A549 (cell line): ENCODE measurements around the gene PDE3A.

ENCODE experiments used
- BHLHE40 ChIP-seq: IDR thresholded peaks from 2 replicates; pipeline ENCODE4 v1.6.1; 2012; ENCODE audit warnings: low read depth, low read length, inconsistent platforms
- CEBPB ChIP-seq, 2 experiments: fragments of >200 bp in 1 of 2; sonication (Bioruptor Twin) in 1 of 2; formaldehyde crosslinking in 1 of 2; IDR thresholded peaks; 2 replicates each; pipeline ENCODE4 v1.6.1; 2012 to 2016
- ESRRA ChIP-seq: fragments of 150-350 bp; IDR thresholded peaks from 2 replicates; pipeline ENCODE4 v1.6.1; 2014; ENCODE audit warnings: mild to moderate bottlenecking, low read length, borderline replicate concordance
- NR3C1 ChIP-seq: fragments of >200 bp; sonication (Bioruptor Twin); formaldehyde crosslinking; IDR thresholded peaks from 3 replicates; pipeline ENCODE4 v1.6.1; 2017
- POLR2A ChIP-seq: IDR thresholded peaks from 2 replicates; pipeline ENCODE4 v1.6.1; 2012; ENCODE audit warnings: mild to moderate bottlenecking, low read length
- POLR2AphosphoS2 ChIP-seq: conservative IDR thresholded peaks from 2 replicates; pipeline ENCODE4 v1.6.1; 2012; ENCODE audit warnings: low read length, improper control_type of control experiment, inconsistent platforms
- RFX5 ChIP-seq: fragments of 450-650 bp; IDR thresholded peaks from 2 replicates; pipeline ENCODE4 v1.7.1; 2014; ENCODE audit warnings: antibody characterized with exemption, mild to moderate bottlenecking, moderate library complexity
- TFCP2L1 ChIP-seq: fragments of 250-450 bp; sonication (Bioruptor Pico); IDR thresholded peaks from 2 replicates; pipeline ENCODE4 v1.5.0; 2021; ENCODE audit warnings: mild to moderate bottlenecking
- TF ChIP-seq, protein P1 (sequence below): fragments of >200 bp; sonication (Bioruptor Twin); formaldehyde crosslinking; IDR thresholded peaks from 3 replicates; pipeline ENCODE4 v1.5.1; 2016
- TF ChIP-seq, protein P2 (sequence below): fragments of 450-650 bp; IDR thresholded peaks from 2 replicates; pipeline ENCODE4 v1.6.1; 2014; ENCODE audit warnings: antibody characterized with exemption

DNA sequence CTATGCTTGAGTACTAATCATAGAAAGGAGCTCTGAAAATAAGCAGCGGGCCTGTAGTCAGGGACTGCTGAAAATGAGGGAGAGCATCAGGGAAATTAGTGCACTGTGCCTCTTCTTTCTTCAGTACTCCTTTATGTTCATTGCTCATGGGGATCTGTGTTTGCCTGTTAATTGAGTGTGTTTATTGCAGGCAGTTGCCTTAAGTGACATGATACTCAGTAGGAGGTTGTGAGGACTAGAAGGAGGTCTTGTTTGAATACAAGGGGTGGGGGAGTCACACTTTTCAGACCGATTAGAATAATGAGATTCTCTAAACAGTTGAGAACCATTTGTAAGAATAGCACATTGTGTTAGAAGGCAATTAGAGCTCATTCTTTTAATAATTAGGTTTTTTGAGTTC is 224.2 kb downstream of the PDE3A start:
- TF ChIP-seq POLR2A (no peak), CEBPB (IDR thresholded peaks at IDR 0.05) (no peak), ESRRA (no peak), RFX5 (no peak), POLR2AphosphoS2 (no peak), BHLHE40 (no peak), NR3C1 (no peak), TFCP2L1 (CRISPR knock-in tag) (no peak)
- TF ChIP-seq, protein P1, sequence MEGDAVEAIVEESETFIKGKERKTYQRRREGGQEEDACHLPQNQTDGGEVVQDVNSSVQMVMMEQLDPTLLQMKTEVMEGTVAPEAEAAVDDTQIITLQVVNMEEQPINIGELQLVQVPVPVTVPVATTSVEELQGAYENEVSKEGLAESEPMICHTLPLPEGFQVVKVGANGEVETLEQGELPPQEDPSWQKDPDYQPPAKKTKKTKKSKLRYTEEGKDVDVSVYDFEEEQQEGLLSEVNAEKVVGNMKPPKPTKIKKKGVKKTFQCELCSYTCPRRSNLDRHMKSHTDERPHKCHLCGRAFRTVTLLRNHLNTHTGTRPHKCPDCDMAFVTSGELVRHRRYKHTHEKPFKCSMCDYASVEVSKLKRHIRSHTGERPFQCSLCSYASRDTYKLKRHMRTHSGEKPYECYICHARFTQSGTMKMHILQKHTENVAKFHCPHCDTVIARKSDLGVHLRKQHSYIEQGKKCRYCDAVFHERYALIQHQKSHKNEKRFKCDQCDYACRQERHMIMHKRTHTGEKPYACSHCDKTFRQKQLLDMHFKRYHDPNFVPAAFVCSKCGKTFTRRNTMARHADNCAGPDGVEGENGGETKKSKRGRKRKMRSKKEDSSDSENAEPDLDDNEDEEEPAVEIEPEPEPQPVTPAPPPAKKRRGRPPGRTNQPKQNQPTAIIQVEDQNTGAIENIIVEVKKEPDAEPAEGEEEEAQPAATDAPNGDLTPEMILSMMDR, result no peak
- TF ChIP-seq, protein P2, sequence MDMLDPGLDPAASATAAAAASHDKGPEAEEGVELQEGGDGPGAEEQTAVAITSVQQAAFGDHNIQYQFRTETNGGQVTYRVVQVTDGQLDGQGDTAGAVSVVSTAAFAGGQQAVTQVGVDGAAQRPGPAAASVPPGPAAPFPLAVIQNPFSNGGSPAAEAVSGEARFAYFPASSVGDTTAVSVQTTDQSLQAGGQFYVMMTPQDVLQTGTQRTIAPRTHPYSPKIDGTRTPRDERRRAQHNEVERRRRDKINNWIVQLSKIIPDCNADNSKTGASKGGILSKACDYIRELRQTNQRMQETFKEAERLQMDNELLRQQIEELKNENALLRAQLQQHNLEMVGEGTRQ, result no peak
